Measurements from ENCODE around the gene TBC1D1.

The TBC1D1 gene

GRCh38 chr4:38125816-38126215, 234.9 kb downstream of the TBC1D1 start:
- Histone ChIP-seq H3K27me3 (replicated peaks; ENCODE audit: control insufficient read depth, insufficient read depth, low read length) (no peaks in the 10 kb centered on the region), H3K4me3 (replicated peaks; ENCODE audit: low read depth, low read length) (no peak overlapping the region), H3K36me3 (ENCODE audit: control insufficient read depth, insufficient read depth, low read length) (peaks cover 2% of the 10 kb centered on the region; the same call in 1 of the 2 replicates)
- no peak for DNase-seq (ENCODE audit: extremely low read depth, insufficient read length)
- TF ChIP-seq CTCF (IDR thresholded peaks at IDR 0.05; ENCODE audit: insufficient read depth, low read length, poor library complexity, severe bottlenecking), result no peak

GRCh38 chr4:38128478-38129459, 237.9 kb downstream of the TBC1D1 start:
- H3K4me3 ChIP-seq (replicated peaks; ENCODE audit: low read depth, low read length), result no peak overlapping the region
- DNase-seq (ENCODE audit: extremely low read depth, insufficient read length), result peak; percentile 63
- no peaks in the 10 kb centered on the region for H3K27me3 ChIP-seq (replicated peaks; ENCODE audit: control insufficient read depth, insufficient read depth, low read length)
- no peak for TF ChIP-seq CTCF (IDR thresholded peaks at IDR 0.05; ENCODE audit: insufficient read depth, low read length, poor library complexity, severe bottlenecking)
- H3K36me3 ChIP-seq (ENCODE audit: control insufficient read depth, insufficient read depth, low read length), result peaks cover 3% of the 10 kb centered on the region

- Histone ChIP-seq H3K27me3 (replicated peaks; ENCODE audit: control insufficient read depth, insufficient read depth, low read length) (no peaks in the 10 kb centered on the region), H3K36me3 (ENCODE audit: control insufficient read depth, insufficient read depth, low read length) (peaks cover 3% of the 10 kb centered on the region), H3K4me3 (replicated peaks; ENCODE audit: low read depth, low read length) (no peak overlapping the region; the same call in 1 of the 2 replicates)
- TF ChIP-seq CTCF (IDR thresholded peaks at IDR 0.05; ENCODE audit: insufficient read depth, low read length, poor library complexity, severe bottlenecking), result no peak
- DNase-seq (ENCODE audit: extremely low read depth, insufficient read length), result no peak
Measured at GRCh38 chr4:38129460-38130227, 238.8 kb downstream of the TBC1D1 start.

- no peaks in the 10 kb centered on the region for H3K27me3 ChIP-seq (replicated peaks; ENCODE audit: control insufficient read depth, insufficient read depth, low read length)
- H3K36me3 ChIP-seq (ENCODE audit: control insufficient read depth, insufficient read depth, low read length), result peaks cover 3% of the 10 kb centered on the region
- no peak for DNase-seq (ENCODE audit: extremely low read depth, insufficient read length)
- no peak for TF ChIP-seq CTCF (IDR thresholded peaks at IDR 0.05; ENCODE audit: insufficient read depth, low read length, poor library complexity, severe bottlenecking)
- H3K4me3 ChIP-seq (replicated peaks; ENCODE audit: low read depth, low read length), result no peak overlapping the region
Measured at GRCh38 chr4:38130884-38131283, 240.0 kb downstream of the TBC1D1 start.

GRCh38 chr4:38131371-38132091, 240.6 kb downstream of the TBC1D1 start:
- peaks cover 3% of the 10 kb centered on the region for H3K36me3 ChIP-seq (ENCODE audit: control insufficient read depth, insufficient read depth, low read length)
- no peaks in the 10 kb centered on the region for H3K27me3 ChIP-seq (replicated peaks; ENCODE audit: control insufficient read depth, insufficient read depth, low read length)
- no peak overlapping the region for H3K4me3 ChIP-seq (replicated peaks; ENCODE audit: low read depth, low read length)
- no peak for TF ChIP-seq CTCF (IDR thresholded peaks at IDR 0.05; ENCODE audit: insufficient read depth, low read length, poor library complexity, severe bottlenecking)
- DNase-seq (ENCODE audit: extremely low read depth, insufficient read length), result peak; percentile 79
